ENCODE measurements around the gene ACTL7B.
"Not testable (repeated sequence)": the region's sequence is repeated elsewhere in the genome, so short reads cannot be mapped to it uniquely, and the experiment has no call there.

The ACTL7B gene

GRCh38 chr9:108869092-108869725, 13.4 kb upstream of the ACTL7B start:
- no peak for DNase-seq (ENCODE audit: low read depth)

GRCh38 chr9:108867829-108868228, 12.0 kb upstream of the ACTL7B start:
- DNase-seq (ENCODE audit: low read depth), result no peak

- DNase-seq (ENCODE audit: low read depth), result no peak
Measured at GRCh38 chr9:108867116-108867515, 11.3 kb upstream of the ACTL7B start.

- no peak for DNase-seq (ENCODE audit: low read depth)
Measured at GRCh38 chr9:108866001-108866420, 10.2 kb upstream of the ACTL7B start.

GRCh38 chr9:108865037-108865436, 9.3 kb upstream of the ACTL7B start:
- no peak for DNase-seq (ENCODE audit: low read depth)

- DNase-seq (ENCODE audit: low read depth), result no peak
Measured at GRCh38 chr9:108864446-108864845, 8.7 kb upstream of the ACTL7B start.

GRCh38 chr9:108863891-108864290, 8.1 kb upstream of the ACTL7B start:
- no peak for DNase-seq (ENCODE audit: low read depth)

GRCh38 chr9:108861997-108862396, 6.2 kb upstream of the ACTL7B start, which contains the start of gene ACTL7A:
TSS of gene ACTL7A (plus strand) at chr9:108862266. CDS start at chr9:108862323, 57 bp downstream.
- no peak for DNase-seq (ENCODE audit: low read depth)

- DNase-seq (ENCODE audit: low read depth), result no peak
Measured at GRCh38 chr9:108861464-108861863, 5.7 kb upstream of the ACTL7B start.

- no peak for DNase-seq (ENCODE audit: low read depth)
Measured at GRCh38 chr9:108860764-108861163, 5.0 kb upstream of the ACTL7B start.

- no peak for DNase-seq (ENCODE audit: low read depth)
Measured at GRCh38 chr9:108860354-108860753, 4.6 kb upstream of the ACTL7B start.

- no peak for DNase-seq (ENCODE audit: low read depth)
Measured at GRCh38 chr9:108859459-108860114, 3.8 kb upstream of the ACTL7B start.

GRCh38 chr9:108857572-108857971, 1.8 kb upstream of the ACTL7B start:
- no peak for DNase-seq (ENCODE audit: low read depth)

GRCh38 chr9:108855529-108855886, 278 bp downstream of the ACTL7B start:
- DNase-seq (ENCODE audit: low read depth), result no peak

- no peak for DNase-seq (ENCODE audit: low read depth)
Measured at GRCh38 chr9:108854641-108855528, 901 bp downstream of the ACTL7B start.

- DNase-seq (ENCODE audit: low read depth), result no peak
Measured at GRCh38 chr9:108854094-108854493, 1.7 kb downstream of the ACTL7B start.

GRCh38 chr9:108852079-108852478, 3.7 kb downstream of the ACTL7B start:
- no peak for DNase-seq (ENCODE audit: low read depth)

- no peak for DNase-seq (ENCODE audit: low read depth)
Measured at GRCh38 chr9:108851138-108851537, 4.6 kb downstream of the ACTL7B start.

GRCh38 chr9:108850293-108850897, 5.4 kb downstream of the ACTL7B start:
- DNase-seq (ENCODE audit: low read depth), result no peak

- not testable (repeated sequence) for DNase-seq (ENCODE audit: low read depth)
Measured at GRCh38 chr9:108848296-108848695, 7.5 kb downstream of the ACTL7B start.

- DNase-seq (ENCODE audit: low read depth), result no peak
Measured at GRCh38 chr9:108845947-108846346, 9.8 kb downstream of the ACTL7B start.

- no peak for DNase-seq (ENCODE audit: low read depth)
Measured at GRCh38 chr9:108845507-108845906, 10.3 kb downstream of the ACTL7B start.
